K562 (cell line): Measurements from ENCODE around the gene CA6. TPM values are rescaled to one million over a fixed set of nuclear protein-coding genes. Genes with fewer than 3 reads are reported as not detected.

Experiments used
- ATAC-seq: fragments of 200-7000 bp; cut with Tn5 transposase; 3 replicates; pipeline ENCODE4 v1.9.1; 2020; ENCODE audit warnings: moderate library complexity
- BruUV-seq: library from RNA; stranded (reverse); fragments of 400-500 nt; replicated peaks from 2 replicates; lab custom pipeline; 2021; lab: Mats Ljungman, UMichigan
- CTCF ChIA-PET: fragments of 300-600 bp; formaldehyde crosslinking; extraction: SDS; loops from one replicate; lab custom pipeline; 2021; ENCODE audit warnings: low intra/inter-chr PET ratio; lab: Yijun Ruan, JAX
- POLR2A ChIA-PET: fragments of 300-600, 350-650 bp; sonication (Branson Sonifier 250); formaldehyde crosslinking; extraction: SDS; loops from one replicate; lab custom pipeline; 2021; ENCODE audit warnings: antibody characterized with exemption, inconsistent platforms; lab: Yijun Ruan, JAX
- DNase-seq, 4 experiments: peaks; one replicate each; pipeline versions ENCODE4 v3.0.0 to v3.0.0-alpha.2; 2011 to 2018; ENCODE audit warnings: low spot score in 3 of 4, mixed read lengths in 3 of 4; ENCODE audit errors: extremely low read depth in 1 of 4
- FAIRE-seq: peaks from 2 replicates; lab custom pipeline; 2011; peaks lifted over from hg19 to GRCh38; lab: Jason Lieb, UNC
- H2AFZ ChIP-seq: 2 replicates; pipeline ENCODE4 v1.6.0; 2011; ENCODE audit warnings: low read depth, low read length, control low read depth, inconsistent platforms
- H3K27ac ChIP-seq: fragments of 200-600 bp; 3 replicates; pipeline ENCODE4 v1.8.0; 2011; ENCODE audit warnings: low read depth, mild to moderate bottlenecking, control low read depth, inconsistent platforms, low read length, moderate library complexity, mixed read lengths; ENCODE audit errors: extremely low read depth
- H3K27me3 ChIP-seq, 2 experiments: fragments of 300-600 bp in 1 of 2; 2 replicates in 1 of 2; 3 replicates in 1 of 2; pipeline versions ENCODE4 v1.6.0 to v1.8.0; 2011; ENCODE audit warnings: inconsistent platforms in 2 of 2, low read length in 2 of 2, mild to moderate bottlenecking in 1 of 2, mixed read lengths in 1 of 2, moderate library complexity in 1 of 2; ENCODE audit not compliant: control insufficient read depth in 2 of 2, insufficient read depth in 2 of 2
- H3K36me3 ChIP-seq: fragments of 300-600 bp; 3 replicates; pipeline ENCODE4 v1.8.0; 2011; ENCODE audit warnings: mild to moderate bottlenecking, low read length, inconsistent platforms; ENCODE audit not compliant: control insufficient read depth, insufficient read depth
- H3K4me1 ChIP-seq, 2 experiments: fragments of 200-600 bp in 1 of 2; replicated peaks in 1 of 2; 2 replicates in 1 of 2; 3 replicates in 1 of 2; pipeline versions ENCODE4 v1.5.1 to v1.8.0; 2011; ENCODE audit warnings: inconsistent platforms in 2 of 2, low read length in 2 of 2, mild to moderate bottlenecking in 1 of 2, mixed read lengths in 1 of 2, moderate library complexity in 1 of 2; ENCODE audit not compliant: control insufficient read depth in 2 of 2, insufficient read depth in 2 of 2
- H3K4me2 ChIP-seq: 2 replicates; pipeline ENCODE4 v1.6.1; 2011; ENCODE audit warnings: low read length, control low read depth, inconsistent platforms, mixed read lengths; ENCODE audit not compliant: insufficient read depth
- H3K4me3 ChIP-seq: fragments of 200-600 bp; sonication (generic), shearing (Covaris generic); 2 replicates; pipeline ENCODE4 v1.5.1; 2016; ENCODE audit warnings: control low read depth, inconsistent platforms
- H3K79me2 ChIP-seq: fragments of 200-600 bp; 3 replicates; pipeline ENCODE4 v1.8.0; 2011; ENCODE audit warnings: low read length, inconsistent platforms; ENCODE audit not compliant: control insufficient read depth, insufficient read depth
- H3K9ac ChIP-seq, 2 experiments: 2 replicates each; pipeline versions ENCODE4 v1.6.0 to v1.6.1; 2011; ENCODE audit warnings: low read depth in 2 of 2, low read length in 2 of 2, control low read depth in 1 of 2, inconsistent platforms in 1 of 2, mild to moderate bottlenecking in 1 of 2, mixed read lengths in 1 of 2; ENCODE audit not compliant: insufficient read depth in 1 of 2
- H3K9me1 ChIP-seq: one replicate; pipeline ENCODE4 v1.6.0; 2011; ENCODE audit warnings: inconsistent platforms, mild to moderate bottlenecking, low read length, moderate library complexity; ENCODE audit not compliant: control insufficient read depth, insufficient read depth
- H3K9me3 ChIP-seq: replicated peaks from 2 replicates; pipeline ENCODE4 v1.5.1; 2011; ENCODE audit warnings: low read depth, low read length, inconsistent platforms; ENCODE audit not compliant: control insufficient read depth, insufficient read depth
- H4K20me1 ChIP-seq: replicated peaks from 2 replicates; pipeline ENCODE4 v1.6.1; 2011; ENCODE audit warnings: low read length, inconsistent platforms, mixed read lengths; ENCODE audit not compliant: control insufficient read depth, insufficient read depth
- BMI1 ChIP-seq: fragments of 150-350 bp; IDR thresholded peaks from 2 replicates; pipeline ENCODE4 v1.6.1; 2014; ENCODE audit warnings: low read length
- DACH1 ChIP-seq: fragments of 450-650 bp; IDR thresholded peaks from 2 replicates; pipeline ENCODE4 v1.6.1; 2018; ENCODE audit not compliant: partially characterized antibody
- MYNN ChIP-seq, 2 experiments: sonication (generic); formaldehyde crosslinking in 1 of 2; IDR thresholded peaks; 2 replicates each; pipeline versions ENCODE4 v1.5.0 to v1.6.1; 2016 to 2020; ENCODE audit warnings: antibody characterized with exemption in 1 of 2, missing genetic modification reagents in 1 of 2
- SMAD3 ChIP-seq: fragments of 450-650 bp; formaldehyde crosslinking; conservative IDR thresholded peaks from 2 replicates; pipeline ENCODE4 v1.4.0; 2020; ENCODE audit warnings: mild to moderate bottlenecking
- ZNF121 ChIP-seq: sonication (generic); formaldehyde crosslinking; conservative IDR thresholded peaks from 2 replicates; pipeline ENCODE4 v1.8.0; 2022; ENCODE audit warnings: missing genetic modification reagents
- ZNF445 ChIP-seq: fragments of 250-450 bp; sonication (Bioruptor Pico); IDR thresholded peaks from 2 replicates; pipeline ENCODE4 v1.4.0; 2020; ENCODE audit warnings: low read depth, mild to moderate bottlenecking, moderate library complexity
- WGBS: fragments of 100-300 bp; shearing (Covaris generic); methylation state at CpG from one replicate; pipeline ENCODE4 v1.1.6; 2016; ENCODE audit warnings: low coverage, mixed read lengths; ENCODE audit not compliant: insufficient coverage; ENCODE audit errors: missing lambda C conversion rate; 5-methylcytosine and 5-hydroxymethylcytosine counted together
- in situ Hi-C: fragments of 300-500 bp; cut with MboI; formaldehyde crosslinking; loops from 4 replicates; pipeline ENCODE4 v1.15.0; 2018; ENCODE audit warnings: inconsistent platforms, mixed read lengths
- intact Hi-C: fragments of 100-400 bp; cut with micrococcal nuclease; formaldehyde crosslinking; loops from 2 replicates; pipeline ENCODE4 v1.14.2; 2022
- polyA plus RNA-seq, 8 experiments: library from polyadenylated mRNA; depleted of rRNA in 4 of 8; stranded (reverse) in 5 of 8; unstranded in 3 of 8; fragments of >200 nt; fragmentation: Nextera tagmentation in 2 of 8; fragmentation: Illumina TruSeq in 1 of 8; extraction: Ambion mirVana in 2 of 8; extraction: Trizol in 1 of 8; gene quantifications; 2 replicates each; pipeline versions ENCODE4 v1.2.1 to v1.2.3, GENCODE V29; 2011 to 2014; ENCODE audit warnings: inconsistent platforms in 1 of 8, missing spikeins in 1 of 8
- total RNA-seq, 7 experiments: library from RNA; depleted of rRNA in 6 of 7; stranded (reverse); fragments of >200 nt in 6 of 7; fragmentation: Illumina TruSeq in 2 of 7; extraction: Trizol in 2 of 7; gene quantifications; 2 replicates each; pipeline versions ENCODE4 v1.2.1 to v1.2.3, GENCODE V29; 2011 to 2021; ENCODE audit warnings: low replicate concordance in 1 of 7
- TF ChIP-seq, protein P1 (sequence below): fragments of 250-450 bp; sonication (Bioruptor Pico); IDR thresholded peaks from 2 replicates; pipeline ENCODE4 v1.4.0; 2020; ENCODE audit warnings: mild to moderate bottlenecking, moderate library complexity

The CA6 gene
- total and polyA plus RNA-seq, 9 of the 15 experiments (the other 6 are each of a cell fraction or from before 2014, with no cell fraction given): not detected

DNA sequence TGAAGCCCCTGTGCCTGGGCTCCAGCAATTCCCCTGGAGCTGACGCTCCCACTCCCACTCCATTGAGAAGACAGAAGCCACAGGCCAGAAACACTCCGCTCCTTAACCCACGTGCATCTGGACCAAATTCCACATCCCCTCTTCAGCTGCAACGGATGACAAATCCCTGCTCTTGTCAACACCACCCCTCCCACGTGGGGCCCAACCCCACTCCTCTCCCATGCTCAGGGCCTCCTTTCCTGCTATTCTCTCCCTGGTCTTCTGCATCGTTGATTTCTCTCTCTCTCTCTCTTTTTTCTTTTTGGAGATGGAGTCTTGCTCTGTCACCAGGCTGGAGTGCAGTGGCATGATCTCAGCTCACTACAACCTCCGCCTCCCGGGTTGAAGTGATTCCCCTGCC, 18.3 kb downstream of the CA6 start:
- ChIA-PET CTCF (no interaction called here), POLR2A (interaction anchor here (0.6 to 1.0 kb wide), 3 partner anchors 12 to 73 kb away, joined by 3 to 4 read pairs (median 3); no protein-coding TSS in a partner anchor)
- no peak overlapping the region for H3K9ac ChIP-seq
- ATAC-seq (no peak), DNase-seq (no peak), FAIRE-seq (no peak)
- H3K79me2 ChIP-seq: no peaks in the 10 kb centered on the region
- in situ Hi-C loops (no loop called here), intact Hi-C loops (no loop called here)
- BruUV-seq: no TSS peak
- no peaks in the 10 kb centered on the region for H3K9me3 ChIP-seq
- H3K27ac ChIP-seq: no peak overlapping the region
- TF ChIP-seq SMAD3 (CRISPR knock-in tag) (no peak), MYNN (IDR thresholded peaks at IDR 0.05) (no peak), MYNN (CRISPR knock-in tag; IDR thresholded peaks at IDR 0.05) (no peak), ZNF445 (CRISPR knock-in tag) (no peak), DACH1 (no peak), ZNF121 (CRISPR knock-in tag) (no peak), BMI1 (no peak)
- TF ChIP-seq, protein P1, sequence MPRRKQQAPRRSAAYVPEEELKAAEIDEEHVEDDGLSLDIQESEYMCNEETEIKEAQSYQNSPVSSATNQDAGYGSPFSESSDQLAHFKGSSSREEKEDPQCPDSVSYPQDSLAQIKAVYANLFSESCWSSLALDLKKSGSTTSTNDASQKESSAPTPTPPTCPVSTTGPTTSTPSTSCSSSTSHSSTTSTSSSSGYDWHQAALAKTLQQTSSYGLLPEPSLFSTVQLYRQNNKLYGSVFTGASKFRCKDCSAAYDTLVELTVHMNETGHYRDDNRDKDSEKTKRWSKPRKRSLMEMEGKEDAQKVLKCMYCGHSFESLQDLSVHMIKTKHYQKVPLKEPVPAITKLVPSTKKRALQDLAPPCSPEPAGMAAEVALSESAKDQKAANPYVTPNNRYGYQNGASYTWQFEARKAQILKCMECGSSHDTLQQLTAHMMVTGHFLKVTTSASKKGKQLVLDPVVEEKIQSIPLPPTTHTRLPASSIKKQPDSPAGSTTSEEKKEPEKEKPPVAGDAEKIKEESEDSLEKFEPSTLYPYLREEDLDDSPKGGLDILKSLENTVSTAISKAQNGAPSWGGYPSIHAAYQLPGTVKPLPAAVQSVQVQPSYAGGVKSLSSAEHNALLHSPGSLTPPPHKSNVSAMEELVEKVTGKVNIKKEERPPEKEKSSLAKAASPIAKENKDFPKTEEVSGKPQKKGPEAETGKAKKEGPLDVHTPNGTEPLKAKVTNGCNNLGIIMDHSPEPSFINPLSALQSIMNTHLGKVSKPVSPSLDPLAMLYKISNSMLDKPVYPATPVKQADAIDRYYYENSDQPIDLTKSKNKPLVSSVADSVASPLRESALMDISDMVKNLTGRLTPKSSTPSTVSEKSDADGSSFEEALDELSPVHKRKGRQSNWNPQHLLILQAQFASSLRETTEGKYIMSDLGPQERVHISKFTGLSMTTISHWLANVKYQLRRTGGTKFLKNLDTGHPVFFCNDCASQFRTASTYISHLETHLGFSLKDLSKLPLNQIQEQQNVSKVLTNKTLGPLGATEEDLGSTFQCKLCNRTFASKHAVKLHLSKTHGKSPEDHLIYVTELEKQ (CRISPR knock-in tag): no peak
- no peak overlapping the region for H3K4me2 ChIP-seq
- peaks cover 33 to 50% of the 10 kb centered on the region in 2 experiments for H3K27me3 ChIP-seq
- 3% methylated on average over 7 of the region's 8 CpGs for WGBS
- H4K20me1 ChIP-seq: no peaks in the 10 kb centered on the region
- no peak overlapping the region for H3K4me3 ChIP-seq
- H3K9me1 ChIP-seq: no peaks in the 10 kb centered on the region
- H3K36me3 ChIP-seq: no peaks in the 10 kb centered on the region
- no peak overlapping the region for H2AFZ ChIP-seq
- H3K4me1 ChIP-seq: no peaks in the 10 kb centered on the region
